WTC11 (cell line): Measurements from ENCODE around the gene FIZ1. TPM values are rescaled to one million over a fixed set of nuclear protein-coding genes. Genes with fewer than 3 reads are reported as not detected.

Experiments used
- ATAC-seq: fragments of 200-7000 bp; cut with Tn5 transposase; 2 replicates; pipeline ENCODE4 v1.10.0; 2021; ENCODE audit warnings: mild to moderate bottlenecking, moderate library complexity
- CTCF ChIA-PET: fragments of 300-600 bp; sonication (Branson Sonifier 250); formaldehyde crosslinking; loops from one replicate; lab custom pipeline; 2021; ENCODE audit warnings: antibody characterized with exemption; lab: Charles Lee
- POLR2A ChIA-PET: fragments of 350-600 bp; sonication (Branson Sonifier 250); formaldehyde crosslinking; loops from one replicate; lab custom pipeline; 2021; ENCODE audit warnings: antibody characterized with exemption; lab: Charles Lee
- DNase-seq: peaks from one replicate; pipeline ENCODE4 v3.0.0; 2021; ENCODE audit warnings: low spot score
- H3K27ac Mint-ChIP-seq: 2 replicates; pipeline ENCODE4 v1.8.0; 2021; ENCODE audit warnings: mixed read lengths
- H3K27me3 Mint-ChIP-seq: 2 replicates; pipeline ENCODE4 v1.8.0; 2021; ENCODE audit warnings: low read depth, mild to moderate bottlenecking, moderate library complexity, mixed read lengths
- H3K36me3 Mint-ChIP-seq: 2 replicates; pipeline ENCODE4 v1.8.0; 2021; ENCODE audit warnings: mixed read lengths
- H3K4me1 Mint-ChIP-seq: 2 replicates; pipeline ENCODE4 v1.8.0; 2022; ENCODE audit warnings: mixed read lengths
- H3K4me3 Mint-ChIP-seq: 2 replicates; pipeline ENCODE4 v1.8.0; 2021; ENCODE audit warnings: mild to moderate bottlenecking, moderate library complexity, mixed read lengths
- H3K9me3 Mint-ChIP-seq: 2 replicates; pipeline ENCODE4 v1.8.0; 2021; ENCODE audit warnings: mixed read lengths
- ATF1 ChIP-seq: sonication (generic); formaldehyde crosslinking; IDR thresholded peaks from 2 replicates; pipeline ENCODE4 v1.8.1; 2023; ENCODE audit warnings: mild to moderate bottlenecking, moderate library complexity, missing genetic modification reagents
- E2F1 ChIP-seq: sonication (generic); formaldehyde crosslinking; IDR thresholded peaks from 2 replicates; pipeline ENCODE4 v1.8.0; 2022; ENCODE audit warnings: mild to moderate bottlenecking, missing genetic modification reagents
- ERG ChIP-seq: fragments of 250-450 bp; sonication (Bioruptor Pico); IDR thresholded peaks from 2 replicates; pipeline ENCODE4 v1.8.0; 2021; ENCODE audit warnings: mild to moderate bottlenecking
- FOXP4 ChIP-seq: sonication (generic); formaldehyde crosslinking; IDR thresholded peaks from 2 replicates; pipeline ENCODE4 v1.8.0; 2022; ENCODE audit warnings: mild to moderate bottlenecking, missing genetic modification reagents
- IRF1 ChIP-seq: sonication (generic); formaldehyde crosslinking; IDR thresholded peaks from 2 replicates; pipeline ENCODE4 v1.8.0; 2023; ENCODE audit warnings: missing genetic modification reagents
- MLX ChIP-seq: sonication (generic); formaldehyde crosslinking; IDR thresholded peaks from 2 replicates; pipeline ENCODE4 v1.8.1; 2023; ENCODE audit warnings: mild to moderate bottlenecking, missing genetic modification reagents, moderate library complexity
- NFE2L1 ChIP-seq: sonication (generic); formaldehyde crosslinking; IDR thresholded peaks from 2 replicates; pipeline ENCODE4 v1.8.1; 2023; ENCODE audit warnings: missing genetic modification reagents
- NR2C2 ChIP-seq: sonication (generic); formaldehyde crosslinking; IDR thresholded peaks from 2 replicates; pipeline ENCODE4 v1.8.0; 2022; ENCODE audit warnings: mild to moderate bottlenecking, missing genetic modification reagents
- SMAD3 ChIP-seq: sonication (generic); formaldehyde crosslinking; IDR thresholded peaks from 2 replicates; pipeline ENCODE4 v1.8.0; 2022; ENCODE audit warnings: missing genetic modification reagents, mild to moderate bottlenecking, borderline replicate concordance
- SOX15 ChIP-seq: fragments of 250-450 bp; sonication (Bioruptor Pico); IDR thresholded peaks from 2 replicates; pipeline ENCODE4 v1.9.0; 2021; ENCODE audit warnings: mild to moderate bottlenecking
- ZBTB21 ChIP-seq: sonication (generic); formaldehyde crosslinking; IDR thresholded peaks from 2 replicates; pipeline ENCODE4 v1.8.1; 2023; ENCODE audit warnings: mild to moderate bottlenecking, missing genetic modification reagents, borderline replicate concordance
- ZNF219 ChIP-seq: sonication (generic); formaldehyde crosslinking; IDR thresholded peaks from 2 replicates; pipeline ENCODE4 v1.8.0; 2023; ENCODE audit warnings: missing genetic modification reagents, mild to moderate bottlenecking, borderline replicate concordance
- ZNF263 ChIP-seq: sonication (generic); formaldehyde crosslinking; IDR thresholded peaks from 2 replicates; pipeline ENCODE4 v1.8.1; 2022; ENCODE audit warnings: low read depth, mild to moderate bottlenecking, moderate library complexity, missing genetic modification reagents
- ZNF396 ChIP-seq: fragments of 250-450 bp; sonication (Bioruptor Pico); IDR thresholded peaks from 2 replicates; pipeline ENCODE4 v1.8.0; 2021; ENCODE audit warnings: mild to moderate bottlenecking, moderate library complexity, borderline replicate concordance
- total RNA-seq: library from RNA; stranded (reverse); gene quantifications from 3 replicates; pipeline ENCODE4 v1.2.3, GENCODE V29; 2021
- TF ChIP-seq, protein P1 (sequence below): sonication (generic); formaldehyde crosslinking; IDR thresholded peaks from 2 replicates; pipeline ENCODE4 v1.8.1; 2022; ENCODE audit warnings: mild to moderate bottlenecking, missing genetic modification reagents, moderate library complexity, borderline replicate concordance
- TF ChIP-seq, protein P2 (sequence below): sonication (generic); formaldehyde crosslinking; IDR thresholded peaks from 2 replicates; pipeline ENCODE4 v1.8.0; 2023; ENCODE audit warnings: missing genetic modification reagents, mild to moderate bottlenecking, borderline replicate concordance
- TF ChIP-seq, protein P3 (sequence below): sonication (generic); formaldehyde crosslinking; IDR thresholded peaks from 2 replicates; pipeline ENCODE4 v1.8.1; 2023; ENCODE audit warnings: mild to moderate bottlenecking, missing genetic modification reagents, moderate library complexity
- TF ChIP-seq, protein P4 (sequence below): fragments of 250-450 bp; sonication (Bioruptor Pico); conservative IDR thresholded peaks from 2 replicates; pipeline ENCODE4 v1.9.0; 2021; ENCODE audit warnings: mild to moderate bottlenecking
- TF ChIP-seq, protein P5 (sequence below): sonication (generic); formaldehyde crosslinking; IDR thresholded peaks from 2 replicates; pipeline ENCODE4 v1.8.0; 2023; ENCODE audit warnings: mild to moderate bottlenecking, missing genetic modification reagents

The FIZ1 gene
- total RNA-seq, 1 experiment from 2014 or later = 20.1 TPM

DNA sequence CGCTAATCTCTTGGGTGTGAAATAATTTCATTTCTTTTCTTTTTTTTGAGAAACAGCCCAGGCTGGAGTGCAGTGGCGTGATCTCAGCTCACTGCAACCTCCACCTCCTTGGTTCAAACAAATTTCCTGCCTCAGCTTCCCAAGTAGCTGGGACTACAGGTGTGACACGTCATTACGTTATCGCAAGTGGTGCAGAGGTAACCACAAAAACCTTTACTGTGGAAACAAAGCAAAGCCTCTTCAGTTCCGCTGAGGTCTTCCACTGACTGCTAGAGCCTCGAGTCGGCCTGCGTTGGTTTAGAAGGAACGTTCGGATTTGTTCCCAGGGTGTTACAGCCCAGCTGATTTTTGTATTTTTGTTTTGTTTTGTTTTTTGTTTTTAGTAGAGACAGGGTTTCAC, 27.0 kb upstream of the FIZ1 start:
- H3K27ac Mint-ChIP-seq = no peak overlapping the region; the same call in 1 of the 2 replicates
- DNase-seq = no peak
- peaks cover 3% of the 10 kb centered on the region; the same call in 1 of the 2 replicates for H3K36me3 Mint-ChIP-seq
- no peak overlapping the region for H3K4me3 Mint-ChIP-seq
- ChIA-PET POLR2A (interaction anchor here (0.6 kb wide), 1 partner anchor 231 kb away, joined by 3 read pairs; no protein-coding TSS in a partner anchor), CTCF (interaction anchor here (0.6 to 1.3 kb wide), 5 partner anchors 21 to 1196 kb away, joined by 3 read pairs; no protein-coding TSS in a partner anchor)
- TF ChIP-seq ATF1 (CRISPR knock-in tag) (no peak), ZNF396 (CRISPR knock-in tag) (no peak), SMAD3 (no peak), ERG (CRISPR knock-in tag) (no peak), IRF1 (CRISPR knock-in tag) (no peak), SOX15 (CRISPR knock-in tag) (no peak), MLX (CRISPR knock-in tag) (no peak), NFE2L1 (CRISPR knock-in tag) (no peak), ZNF263 (CRISPR knock-in tag) (no peak), E2F1 (CRISPR knock-in tag) (no peak), ZNF219 (CRISPR knock-in tag) (no peak), NR2C2 (no peak), FOXP4 (CRISPR knock-in tag) (no peak), ZBTB21 (CRISPR knock-in tag) (no peak)
- TF ChIP-seq, protein P1, sequence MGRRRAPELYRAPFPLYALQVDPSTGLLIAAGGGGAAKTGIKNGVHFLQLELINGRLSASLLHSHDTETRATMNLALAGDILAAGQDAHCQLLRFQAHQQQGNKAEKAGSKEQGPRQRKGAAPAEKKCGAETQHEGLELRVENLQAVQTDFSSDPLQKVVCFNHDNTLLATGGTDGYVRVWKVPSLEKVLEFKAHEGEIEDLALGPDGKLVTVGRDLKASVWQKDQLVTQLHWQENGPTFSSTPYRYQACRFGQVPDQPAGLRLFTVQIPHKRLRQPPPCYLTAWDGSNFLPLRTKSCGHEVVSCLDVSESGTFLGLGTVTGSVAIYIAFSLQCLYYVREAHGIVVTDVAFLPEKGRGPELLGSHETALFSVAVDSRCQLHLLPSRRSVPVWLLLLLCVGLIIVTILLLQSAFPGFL = no peak
- TF ChIP-seq, protein P2, sequence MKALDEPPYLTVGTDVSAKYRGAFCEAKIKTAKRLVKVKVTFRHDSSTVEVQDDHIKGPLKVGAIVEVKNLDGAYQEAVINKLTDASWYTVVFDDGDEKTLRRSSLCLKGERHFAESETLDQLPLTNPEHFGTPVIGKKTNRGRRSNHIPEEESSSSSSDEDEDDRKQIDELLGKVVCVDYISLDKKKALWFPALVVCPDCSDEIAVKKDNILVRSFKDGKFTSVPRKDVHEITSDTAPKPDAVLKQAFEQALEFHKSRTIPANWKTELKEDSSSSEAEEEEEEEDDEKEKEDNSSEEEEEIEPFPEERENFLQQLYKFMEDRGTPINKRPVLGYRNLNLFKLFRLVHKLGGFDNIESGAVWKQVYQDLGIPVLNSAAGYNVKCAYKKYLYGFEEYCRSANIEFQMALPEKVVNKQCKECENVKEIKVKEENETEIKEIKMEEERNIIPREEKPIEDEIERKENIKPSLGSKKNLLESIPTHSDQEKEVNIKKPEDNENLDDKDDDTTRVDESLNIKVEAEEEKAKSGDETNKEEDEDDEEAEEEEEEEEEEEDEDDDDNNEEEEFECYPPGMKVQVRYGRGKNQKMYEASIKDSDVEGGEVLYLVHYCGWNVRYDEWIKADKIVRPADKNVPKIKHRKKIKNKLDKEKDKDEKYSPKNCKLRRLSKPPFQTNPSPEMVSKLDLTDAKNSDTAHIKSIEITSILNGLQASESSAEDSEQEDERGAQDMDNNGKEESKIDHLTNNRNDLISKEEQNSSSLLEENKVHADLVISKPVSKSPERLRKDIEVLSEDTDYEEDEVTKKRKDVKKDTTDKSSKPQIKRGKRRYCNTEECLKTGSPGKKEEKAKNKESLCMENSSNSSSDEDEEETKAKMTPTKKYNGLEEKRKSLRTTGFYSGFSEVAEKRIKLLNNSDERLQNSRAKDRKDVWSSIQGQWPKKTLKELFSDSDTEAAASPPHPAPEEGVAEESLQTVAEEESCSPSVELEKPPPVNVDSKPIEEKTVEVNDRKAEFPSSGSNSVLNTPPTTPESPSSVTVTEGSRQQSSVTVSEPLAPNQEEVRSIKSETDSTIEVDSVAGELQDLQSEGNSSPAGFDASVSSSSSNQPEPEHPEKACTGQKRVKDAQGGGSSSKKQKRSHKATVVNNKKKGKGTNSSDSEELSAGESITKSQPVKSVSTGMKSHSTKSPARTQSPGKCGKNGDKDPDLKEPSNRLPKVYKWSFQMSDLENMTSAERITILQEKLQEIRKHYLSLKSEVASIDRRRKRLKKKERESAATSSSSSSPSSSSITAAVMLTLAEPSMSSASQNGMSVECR (CRISPR knock-in tag) = no peak
- TF ChIP-seq, protein P3, sequence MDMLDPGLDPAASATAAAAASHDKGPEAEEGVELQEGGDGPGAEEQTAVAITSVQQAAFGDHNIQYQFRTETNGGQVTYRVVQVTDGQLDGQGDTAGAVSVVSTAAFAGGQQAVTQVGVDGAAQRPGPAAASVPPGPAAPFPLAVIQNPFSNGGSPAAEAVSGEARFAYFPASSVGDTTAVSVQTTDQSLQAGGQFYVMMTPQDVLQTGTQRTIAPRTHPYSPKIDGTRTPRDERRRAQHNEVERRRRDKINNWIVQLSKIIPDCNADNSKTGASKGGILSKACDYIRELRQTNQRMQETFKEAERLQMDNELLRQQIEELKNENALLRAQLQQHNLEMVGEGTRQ (CRISPR knock-in tag) = no peak
- TF ChIP-seq, protein P4, sequence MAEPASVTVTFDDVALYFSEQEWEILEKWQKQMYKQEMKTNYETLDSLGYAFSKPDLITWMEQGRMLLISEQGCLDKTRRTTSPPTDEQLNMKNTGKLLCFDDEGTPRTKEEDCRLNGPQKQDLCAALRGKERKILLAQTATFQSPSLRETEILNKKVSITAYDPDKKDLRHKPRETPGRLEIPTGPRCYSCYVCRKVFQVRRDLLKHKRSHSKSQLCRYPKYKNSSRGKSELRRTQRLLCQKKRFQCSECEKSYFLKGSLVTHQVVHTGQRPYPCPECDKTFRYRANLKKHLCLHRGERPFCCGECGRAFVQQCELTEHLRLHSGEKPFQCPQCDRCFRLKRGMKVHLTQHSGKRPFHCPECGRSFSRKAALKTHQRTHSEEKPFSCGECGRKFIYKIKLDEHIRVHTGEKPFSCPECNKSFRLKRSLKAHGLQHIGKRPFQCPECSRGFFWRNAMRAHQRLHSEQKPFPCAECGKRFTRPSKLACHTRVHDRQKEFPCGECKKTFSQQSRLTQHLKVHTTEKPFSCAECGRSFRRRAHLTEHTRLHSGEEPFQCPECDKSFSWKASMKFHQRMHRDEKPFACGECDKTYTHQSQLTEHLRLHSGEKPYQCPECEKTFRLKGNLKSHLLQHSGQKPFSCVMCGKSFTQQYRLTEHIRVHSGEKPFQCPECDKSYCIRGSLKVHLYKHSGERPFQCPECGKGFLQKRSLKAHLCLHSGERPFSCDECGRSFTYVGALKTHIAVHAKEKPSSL = no peak
- TF ChIP-seq, protein P5, sequence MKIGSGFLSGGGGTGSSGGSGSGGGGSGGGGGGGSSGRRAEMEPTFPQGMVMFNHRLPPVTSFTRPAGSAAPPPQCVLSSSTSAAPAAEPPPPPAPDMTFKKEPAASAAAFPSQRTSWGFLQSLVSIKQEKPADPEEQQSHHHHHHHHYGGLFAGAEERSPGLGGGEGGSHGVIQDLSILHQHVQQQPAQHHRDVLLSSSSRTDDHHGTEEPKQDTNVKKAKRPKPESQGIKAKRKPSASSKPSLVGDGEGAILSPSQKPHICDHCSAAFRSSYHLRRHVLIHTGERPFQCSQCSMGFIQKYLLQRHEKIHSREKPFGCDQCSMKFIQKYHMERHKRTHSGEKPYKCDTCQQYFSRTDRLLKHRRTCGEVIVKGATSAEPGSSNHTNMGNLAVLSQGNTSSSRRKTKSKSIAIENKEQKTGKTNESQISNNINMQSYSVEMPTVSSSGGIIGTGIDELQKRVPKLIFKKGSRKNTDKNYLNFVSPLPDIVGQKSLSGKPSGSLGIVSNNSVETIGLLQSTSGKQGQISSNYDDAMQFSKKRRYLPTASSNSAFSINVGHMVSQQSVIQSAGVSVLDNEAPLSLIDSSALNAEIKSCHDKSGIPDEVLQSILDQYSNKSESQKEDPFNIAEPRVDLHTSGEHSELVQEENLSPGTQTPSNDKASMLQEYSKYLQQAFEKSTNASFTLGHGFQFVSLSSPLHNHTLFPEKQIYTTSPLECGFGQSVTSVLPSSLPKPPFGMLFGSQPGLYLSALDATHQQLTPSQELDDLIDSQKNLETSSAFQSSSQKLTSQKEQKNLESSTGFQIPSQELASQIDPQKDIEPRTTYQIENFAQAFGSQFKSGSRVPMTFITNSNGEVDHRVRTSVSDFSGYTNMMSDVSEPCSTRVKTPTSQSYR (CRISPR knock-in tag) = no peak
- no peak for ATAC-seq
- H3K27me3 Mint-ChIP-seq = peaks cover 17% of the 10 kb centered on the region
- H3K9me3 Mint-ChIP-seq = no peaks in the 10 kb centered on the region
- H3K4me1 Mint-ChIP-seq = peaks cover 15% of the 10 kb centered on the region
